Vagina (tissue), 2 donors: ENCODE data around the gene GOLGA3. TPM values are rescaled to one million over a fixed set of nuclear protein-coding genes. Genes with fewer than 3 reads are reported as not detected.

Experiments
- DNase-seq, 2 donors: peaks; one replicate each; pipeline ENCODE4 v3.0.0-alpha.2; 2017; ENCODE audit errors: extremely low spot score in 2 of 2
- H3K27ac ChIP-seq: fragments of 200-600 bp; sonication (generic); one replicate; pipeline ENCODE4 v1.5.1; 2019
- H3K27me3 ChIP-seq: fragments of 200-600 bp; sonication (generic); one replicate; pipeline ENCODE4 v1.5.1; 2019
- H3K36me3 ChIP-seq, 2 donors: fragments of 200-600 bp; sonication (generic); one replicate each; pipeline ENCODE4 v1.5.1; 2017 to 2019
- H3K4me1 ChIP-seq: fragments of 200-600 bp; sonication (generic); one replicate; pipeline ENCODE4 v1.5.1; 2019
- H3K4me3 ChIP-seq, 2 donors: fragments of 200-600 bp; sonication (generic); 1 replicate in 1 of 2; 2 replicates in 1 of 2; pipeline ENCODE4 v1.5.1; 2016 to 2019
- H3K9me3 ChIP-seq: fragments of 200-600 bp; sonication (generic); one replicate; pipeline ENCODE4 v1.5.1; 2019
- CTCF ChIP-seq, 3 experiments: fragments of 450-650 bp in 2 of 3; fragments of 200-600 bp in 1 of 3; sonication (generic) in 1 of 3; IDR thresholded peaks; one replicate each; pipeline ENCODE4 v1.5.1; 2017 to 2019; ENCODE audit warnings: antibody characterized with exemption in 3 of 3, mild to moderate bottlenecking in 2 of 3, moderate library complexity in 2 of 3
- POLR2A ChIP-seq, 2 donors: fragments of 450-650 bp; IDR thresholded peaks; one replicate each; pipeline ENCODE4 v1.6.1; 2017; ENCODE audit warnings: antibody characterized with exemption in 2 of 2, mild to moderate bottlenecking in 2 of 2, moderate library complexity in 2 of 2
- POLR2AphosphoS5 ChIP-seq, 2 donors: sonication (generic); formaldehyde crosslinking; IDR thresholded peaks; one replicate each; pipeline ENCODE4 v1.9.0; 2017; ENCODE audit warnings: antibody characterized with exemption in 2 of 2, mild to moderate bottlenecking in 2 of 2, low read depth in 1 of 2; ENCODE audit not compliant: insufficient read depth in 1 of 2
- intact Hi-C: fragments of 100-400 bp; cut with DNase I; formaldehyde crosslinking; loops from one replicate; pipeline ENCODE4 v1.15.1; 2023
- total RNA-seq: library from RNA; depleted of rRNA; stranded (reverse); fragments of >200 nt; gene quantifications from one replicate; pipeline ENCODE4 v1.2.3, GENCODE V29; 2016

Gene GOLGA3
- total RNA-seq, 1 donor from 2014 or later, result 49.8 TPM

- Histone ChIP-seq H3K4me1 (no peaks in the 10 kb centered on the region), H3K27ac (no peak overlapping the region), H3K36me3 (peaks cover 0 to 86% of the 10 kb centered on the region in 2 donors), H3K27me3 (no peaks in the 10 kb centered on the region), H3K4me3 (no peak overlapping the region), H3K9me3 (no peaks in the 10 kb centered on the region)
- no peak for TF ChIP-seq POLR2A (IDR thresholded peaks at IDR 0.05)
- no peak for TF ChIP-seq CTCF (IDR thresholded peaks at IDR 0.05)
- no peak for TF ChIP-seq POLR2AphosphoS5 (IDR thresholded peaks at IDR 0.05; ENCODE audit: insufficient read depth in 1 of 2, low read depth in 1 of 2)
- intact Hi-C loops, result no loop called here
- DNase-seq, result no peak
These were observed 92.3 kb downstream of the GOLGA3 start for GRCh38 chr12:132736378-132736777.

- TF ChIP-seq CTCF (IDR thresholded peaks at IDR 0.05), result no peak
- TF ChIP-seq POLR2AphosphoS5 (IDR thresholded peaks at IDR 0.05; ENCODE audit: insufficient read depth in 1 of 2, low read depth in 1 of 2), result no peak
- TF ChIP-seq POLR2A (IDR thresholded peaks at IDR 0.05), result no peak
- no peaks in the 10 kb centered on the region for H3K4me1 ChIP-seq
- H3K27me3 ChIP-seq, result no peaks in the 10 kb centered on the region
- peaks cover 0 to 86% of the 10 kb centered on the region in 2 donors for H3K36me3 ChIP-seq
- no peak overlapping the region for H3K27ac ChIP-seq
- no peak overlapping the region for H3K4me3 ChIP-seq
- intact Hi-C loops, result no loop called here
- no peaks in the 10 kb centered on the region for H3K9me3 ChIP-seq
- no peak for DNase-seq
These were observed 93.2 kb downstream of the GOLGA3 start for GRCh38 chr12:132735496-132735895.

- H3K27ac ChIP-seq, result no peak overlapping the region
- no peaks in the 10 kb centered on the region for H3K9me3 ChIP-seq
- DNase-seq, result no peak
- intact Hi-C loops, result no loop called here
- no peaks in the 10 kb centered on the region for H3K27me3 ChIP-seq
- H3K36me3 ChIP-seq, result peaks cover 0 to 83% of the 10 kb centered on the region in 2 donors
- H3K4me1 ChIP-seq, result no peaks in the 10 kb centered on the region
- no peak overlapping the region for H3K4me3 ChIP-seq
- no peak for TF ChIP-seq POLR2AphosphoS5 (IDR thresholded peaks at IDR 0.05; ENCODE audit: insufficient read depth in 1 of 2, low read depth in 1 of 2)
- no peak for TF ChIP-seq POLR2A (IDR thresholded peaks at IDR 0.05)
- TF ChIP-seq CTCF (IDR thresholded peaks at IDR 0.05), result no peak
These were observed 94.5 kb downstream of the GOLGA3 start for GRCh38 chr12:132734206-132734605.

- intact Hi-C loops, result no loop called here
- TF ChIP-seq POLR2AphosphoS5 (IDR thresholded peaks at IDR 0.05; ENCODE audit: insufficient read depth in 1 of 2, low read depth in 1 of 2) (no peak), CTCF (IDR thresholded peaks at IDR 0.05) (no peak), POLR2A (IDR thresholded peaks at IDR 0.05) (no peak)
- H3K36me3 ChIP-seq, result peaks cover 0 to 92% of the 10 kb centered on the region in 2 donors
- H3K4me3 ChIP-seq, result no peak overlapping the region
- no peak overlapping the region for H3K27ac ChIP-seq
- H3K27me3 ChIP-seq, result no peaks in the 10 kb centered on the region
- no peak for DNase-seq
- H3K4me1 ChIP-seq, result no peaks in the 10 kb centered on the region
- H3K9me3 ChIP-seq, result no peaks in the 10 kb centered on the region
These were observed 97.1 kb downstream of the GOLGA3 start for GRCh38 chr12:132731574-132731973.

- no peaks in the 10 kb centered on the region for H3K4me1 ChIP-seq
- no peak overlapping the region for H3K4me3 ChIP-seq
- no peaks in the 10 kb centered on the region for H3K9me3 ChIP-seq
- H3K27ac ChIP-seq, result no peak overlapping the region
- DNase-seq, result no peak
- intact Hi-C loops, result no loop called here
- TF ChIP-seq POLR2A (IDR thresholded peaks at IDR 0.05) (no peak), POLR2AphosphoS5 (IDR thresholded peaks at IDR 0.05; ENCODE audit: insufficient read depth in 1 of 2, low read depth in 1 of 2) (no peak), CTCF (IDR thresholded peaks at IDR 0.05) (no peak)
- peaks cover 0 to 92% of the 10 kb centered on the region in 2 donors for H3K36me3 ChIP-seq
- H3K27me3 ChIP-seq, result no peaks in the 10 kb centered on the region
These were observed 98.3 kb downstream of the GOLGA3 start for GRCh38 chr12:132730353-132730752.
